ENCODE measurements around the gene KPNA6. TPM values are rescaled to one million over a fixed set of nuclear protein-coding genes. Genes with fewer than 3 reads are reported as not detected.
A peak's percentile ranks its signal among the peaks of the same experiment; 100 is the strongest.

The KPNA6 gene
- total and polyA plus RNA-seq, 2 of the 13 experiments (the other 11 are each of a cell fraction or from before 2014, with no cell fraction given), result 22.0 to 47.5 TPM

- TF ChIP-seq, protein P1, sequence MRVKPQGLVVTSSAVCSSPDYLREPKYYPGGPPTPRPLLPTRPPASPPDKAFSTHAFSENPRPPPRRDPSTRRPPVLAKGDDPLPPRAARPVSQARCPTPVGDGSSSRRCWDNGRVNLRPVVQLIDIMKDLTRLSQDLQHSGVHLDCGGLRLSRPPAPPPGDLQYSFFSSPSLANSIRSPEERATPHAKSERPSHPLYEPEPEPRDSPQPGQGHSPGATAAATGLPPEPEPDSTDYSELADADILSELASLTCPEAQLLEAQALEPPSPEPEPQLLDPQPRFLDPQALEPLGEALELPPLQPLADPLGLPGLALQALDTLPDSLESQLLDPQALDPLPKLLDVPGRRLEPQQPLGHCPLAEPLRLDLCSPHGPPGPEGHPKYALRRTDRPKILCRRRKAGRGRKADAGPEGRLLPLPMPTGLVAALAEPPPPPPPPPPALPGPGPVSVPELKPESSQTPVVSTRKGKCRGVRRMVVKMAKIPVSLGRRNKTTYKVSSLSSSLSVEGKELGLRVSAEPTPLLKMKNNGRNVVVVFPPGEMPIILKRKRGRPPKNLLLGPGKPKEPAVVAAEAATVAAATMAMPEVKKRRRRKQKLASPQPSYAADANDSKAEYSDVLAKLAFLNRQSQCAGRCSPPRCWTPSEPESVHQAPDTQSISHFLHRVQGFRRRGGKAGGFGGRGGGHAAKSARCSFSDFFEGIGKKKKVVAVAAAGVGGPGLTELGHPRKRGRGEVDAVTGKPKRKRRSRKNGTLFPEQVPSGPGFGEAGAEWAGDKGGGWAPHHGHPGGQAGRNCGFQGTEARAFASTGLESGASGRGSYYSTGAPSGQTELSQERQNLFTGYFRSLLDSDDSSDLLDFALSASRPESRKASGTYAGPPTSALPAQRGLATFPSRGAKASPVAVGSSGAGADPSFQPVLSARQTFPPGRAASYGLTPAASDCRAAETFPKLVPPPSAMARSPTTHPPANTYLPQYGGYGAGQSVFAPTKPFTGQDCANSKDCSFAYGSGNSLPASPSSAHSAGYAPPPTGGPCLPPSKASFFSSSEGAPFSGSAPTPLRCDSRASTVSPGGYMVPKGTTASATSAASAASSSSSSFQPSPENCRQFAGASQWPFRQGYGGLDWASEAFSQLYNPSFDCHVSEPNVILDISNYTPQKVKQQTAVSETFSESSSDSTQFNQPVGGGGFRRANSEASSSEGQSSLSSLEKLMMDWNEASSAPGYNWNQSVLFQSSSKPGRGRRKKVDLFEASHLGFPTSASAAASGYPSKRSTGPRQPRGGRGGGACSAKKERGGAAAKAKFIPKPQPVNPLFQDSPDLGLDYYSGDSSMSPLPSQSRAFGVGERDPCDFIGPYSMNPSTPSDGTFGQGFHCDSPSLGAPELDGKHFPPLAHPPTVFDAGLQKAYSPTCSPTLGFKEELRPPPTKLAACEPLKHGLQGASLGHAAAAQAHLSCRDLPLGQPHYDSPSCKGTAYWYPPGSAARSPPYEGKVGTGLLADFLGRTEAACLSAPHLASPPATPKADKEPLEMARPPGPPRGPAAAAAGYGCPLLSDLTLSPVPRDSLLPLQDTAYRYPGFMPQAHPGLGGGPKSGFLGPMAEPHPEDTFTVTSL (CRISPR knock-in tag; IDR thresholded peaks at IDR 0.05; ENCODE audit: borderline replicate concordance), result peak; percentile 25; the same call in 1 of the 2 replicates
Measured at GRCh38 chr1:32071758-32072621, 35.9 kb upstream of the KPNA6 start (continued).

DNA sequence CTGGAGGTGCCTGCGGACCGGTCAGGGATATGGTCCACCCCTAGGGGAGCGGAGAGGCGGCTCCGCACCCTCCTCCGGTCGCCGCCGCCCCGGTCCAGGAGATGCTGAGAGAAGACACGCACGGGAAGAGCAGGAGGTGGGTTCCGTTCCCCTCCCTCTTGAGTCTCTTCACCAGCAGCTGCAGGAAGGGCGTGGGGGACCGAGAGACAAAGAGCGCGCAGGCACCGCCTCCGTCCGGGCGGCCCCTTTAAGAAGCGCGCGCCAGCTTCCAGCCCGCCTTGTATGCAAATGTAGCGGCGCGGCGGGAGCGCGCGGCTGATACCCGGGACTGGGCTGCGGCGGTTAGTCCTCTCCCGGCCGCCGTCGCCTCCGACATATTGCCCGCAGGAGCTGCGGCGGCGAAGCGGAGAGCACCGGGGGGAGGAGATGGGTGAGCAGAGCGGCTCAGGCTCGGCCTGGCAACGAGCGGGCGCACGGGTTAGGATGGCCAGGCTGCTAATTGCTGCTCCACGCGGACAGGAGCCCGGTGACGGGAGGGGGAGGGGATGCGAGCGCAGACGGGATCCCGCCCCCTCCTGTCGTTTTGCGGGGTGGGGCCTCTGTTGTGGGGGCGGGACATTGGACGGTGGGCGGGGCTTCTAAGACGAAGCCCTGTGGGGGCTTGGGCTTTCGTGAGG is 35.1 kb upstream of the KPNA6 start, which contains the start of gene TMEM39B:
TSS of gene TMEM39B (plus strand) at position 318 of the 677 bp plus-strand sequence. CDS start at position 427, 109 bp downstream.
- Histone ChIP-seq H3K4me1 (ENCODE audit: insufficient read depth, low read length) (peaks cover 46% of the 10 kb centered on the region), H3K9me3 (ENCODE audit: low read length) (no peaks in the 10 kb centered on the region), H3K4me3 (replicated peaks in 1 of 3; ENCODE audit: insufficient read depth in 1 of 3, low read depth in 2 of 3, low read length in 3 of 3) (peak within 1 kb of the TSS; percentile 81 to 91 (median 81)), H3K27ac (ENCODE audit: extremely low read length, insufficient read depth, low read length) (peak within 1 kb of the TSS; percentile 61), H3K4me2 (ENCODE audit: low read depth, low read length) (peak within 1 kb of the TSS; percentile 98), H3K9ac (ENCODE audit: insufficient read depth, low read depth, low read length) (peak within 1 kb of the TSS; percentile 57), H3K27me3 (ENCODE audit: control insufficient read depth in 1 of 2, insufficient read depth in 2 of 2, low read length in 2 of 2) (no peaks in the 10 kb centered on the region; a peak in 1 of 5 replicates), H4K20me1 (ENCODE audit: insufficient read depth, low read length) (no peaks in the 10 kb centered on the region), H3K79me2 (ENCODE audit: insufficient read depth, low read length) (peaks cover 4% of the 10 kb centered on the region), H3K36me3 (replicated peaks in 1 of 2; ENCODE audit: control insufficient read depth in 1 of 2, insufficient read depth in 2 of 2, low read length in 2 of 2) (peaks cover 11 to 16% of the 10 kb centered on the region in 2 experiments; a peak in 4 of 5 replicates), H2AFZ (ENCODE audit: low read length) (peak within 1 kb of the TSS; percentile 64)
- in situ Hi-C loops (cut with HindIII; ENCODE audit: extremely low pct_ligation_motif_present, low pct_unique_long_range_greater_than_20kb) (no loop called here), intact Hi-C loops (cut with micrococcal nuclease; ENCODE audit: unreplicated experiment) (loop anchor here (1.0 to 5.0 kb wide), 2 partner anchors 35 to 106 kb away; partner anchors contain the start of gene KPNA6)
- ATAC-seq (peak; percentile 86), DNase-seq (ENCODE audit: low spot score) (peak; percentile 85), FAIRE-seq (no peak)
- no TSS peak for BruUV-seq (replicated peaks)
- ChIA-PET CTCF (ENCODE audit: low intra/inter-chr PET ratio, low total read pairs) (no interaction called here), POLR2A (interaction anchor here (0.6 to 3.1 kb wide), 19 partner anchors 11 to 524 kb away, joined by 3 to 37 read pairs (median 4); partner anchors contain the start of genes BSDC1, CCDC28B, KHDRBS1 and KPNA6)
- 4% methylated on average over 8 of the region's 67 CpGs for WGBS (ENCODE audit: low lambda C conversion rate)
- TF ChIP-seq ISX (CRISPR knock-in tag; conservative IDR thresholded peaks at IDR 0.05) (no peak), ZNF317 (CRISPR knock-in tag; IDR thresholded peaks at IDR 0.05) (peak; percentile 76; the same call in 1 of the 2 replicates), GATA4 (IDR thresholded peaks at IDR 0.05; ENCODE audit: borderline replicate concordance, low read depth) (no peak), HDAC2 (CRISPR knock-in tag; IDR thresholded peaks at IDR 0.05) (peak; percentile 25; the same call in 1 of the 2 replicates), MYPOP (CRISPR knock-in tag; IDR thresholded peaks at IDR 0.05) (0 out of 2 replicates have a peak, but pooled peaks have one; percentile 36)
- TF ChIP-seq, protein P2, sequence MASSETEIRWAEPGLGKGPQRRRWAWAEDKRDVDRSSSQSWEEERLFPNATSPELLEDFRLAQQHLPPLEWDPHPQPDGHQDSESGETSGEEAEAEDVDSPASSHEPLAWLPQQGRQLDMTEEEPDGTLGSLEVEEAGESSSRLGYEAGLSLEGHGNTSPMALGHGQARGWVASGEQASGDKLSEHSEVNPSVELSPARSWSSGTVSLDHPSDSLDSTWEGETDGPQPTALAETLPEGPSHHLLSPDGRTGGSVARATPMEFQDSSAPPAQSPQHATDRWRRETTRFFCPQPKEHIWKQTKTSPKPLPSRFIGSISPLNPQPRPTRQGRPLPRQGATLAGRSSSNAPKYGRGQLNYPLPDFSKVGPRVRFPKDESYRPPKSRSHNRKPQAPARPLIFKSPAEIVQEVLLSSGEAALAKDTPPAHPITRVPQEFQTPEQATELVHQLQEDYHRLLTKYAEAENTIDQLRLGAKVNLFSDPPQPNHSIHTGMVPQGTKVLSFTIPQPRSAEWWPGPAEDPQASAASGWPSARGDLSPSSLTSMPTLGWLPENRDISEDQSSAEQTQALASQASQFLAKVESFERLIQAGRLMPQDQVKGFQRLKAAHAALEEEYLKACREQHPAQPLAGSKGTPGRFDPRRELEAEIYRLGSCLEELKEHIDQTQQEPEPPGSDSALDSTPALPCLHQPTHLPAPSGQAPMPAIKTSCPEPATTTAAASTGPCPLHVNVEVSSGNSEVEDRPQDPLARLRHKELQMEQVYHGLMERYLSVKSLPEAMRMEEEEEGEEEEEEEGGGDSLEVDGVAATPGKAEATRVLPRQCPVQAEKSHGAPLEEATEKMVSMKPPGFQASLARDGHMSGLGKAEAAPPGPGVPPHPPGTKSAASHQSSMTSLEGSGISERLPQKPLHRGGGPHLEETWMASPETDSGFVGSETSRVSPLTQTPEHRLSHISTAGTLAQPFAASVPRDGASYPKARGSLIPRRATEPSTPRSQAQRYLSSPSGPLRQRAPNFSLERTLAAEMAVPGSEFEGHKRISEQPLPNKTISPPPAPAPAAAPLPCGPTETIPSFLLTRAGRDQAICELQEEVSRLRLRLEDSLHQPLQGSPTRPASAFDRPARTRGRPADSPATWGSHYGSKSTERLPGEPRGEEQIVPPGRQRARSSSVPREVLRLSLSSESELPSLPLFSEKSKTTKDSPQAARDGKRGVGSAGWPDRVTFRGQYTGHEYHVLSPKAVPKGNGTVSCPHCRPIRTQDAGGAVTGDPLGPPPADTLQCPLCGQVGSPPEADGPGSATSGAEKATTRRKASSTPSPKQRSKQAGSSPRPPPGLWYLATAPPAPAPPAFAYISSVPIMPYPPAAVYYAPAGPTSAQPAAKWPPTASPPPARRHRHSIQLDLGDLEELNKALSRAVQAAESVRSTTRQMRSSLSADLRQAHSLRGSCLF (CRISPR knock-in tag; IDR thresholded peaks at IDR 0.05; ENCODE audit: borderline replicate concordance), result no peak
